HG03066 (cell line): ENCODE data around the gene KCTD16.

Source experiments
- ATAC-seq: cut with Tn5 transposase; IDR thresholded peaks from one replicate; pipeline ENCODE4 v1.9.1; 2021; ENCODE audit warnings: low read depth; ENCODE audit not compliant: unreplicated experiment

Gene KCTD16

GRCh38 chr5:144162686-144163085 lies 8.0 kb upstream of the KCTD16 start:
- no peak for ATAC-seq

DNA sequence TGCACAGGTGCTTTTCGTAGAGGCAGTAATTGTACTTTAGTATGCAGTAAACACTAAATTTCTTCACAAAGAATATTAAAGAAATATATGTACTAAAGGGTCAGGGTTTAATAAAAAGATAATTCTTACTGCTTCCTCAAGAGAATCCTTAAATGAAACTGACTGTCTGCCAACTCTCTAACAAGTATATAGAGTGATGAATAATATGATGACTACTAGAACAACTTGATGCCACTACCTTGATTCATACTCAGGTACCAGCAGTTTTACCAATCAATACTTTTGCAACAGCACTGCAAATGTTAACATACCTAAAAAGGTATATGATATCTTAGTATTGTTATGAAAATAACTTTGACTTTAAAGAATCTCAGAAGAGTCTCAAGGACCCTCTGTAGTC lies 4.0 kb upstream of the KCTD16 start:
- no peak for ATAC-seq

- ATAC-seq: no peak
These were observed 2.7 kb upstream of the KCTD16 start for GRCh38 chr5:144167998-144168397.

- peak; percentile 2 for ATAC-seq
These were observed 783 bp upstream of the KCTD16 start for GRCh38 chr5:144169904-144170275.

DNA sequence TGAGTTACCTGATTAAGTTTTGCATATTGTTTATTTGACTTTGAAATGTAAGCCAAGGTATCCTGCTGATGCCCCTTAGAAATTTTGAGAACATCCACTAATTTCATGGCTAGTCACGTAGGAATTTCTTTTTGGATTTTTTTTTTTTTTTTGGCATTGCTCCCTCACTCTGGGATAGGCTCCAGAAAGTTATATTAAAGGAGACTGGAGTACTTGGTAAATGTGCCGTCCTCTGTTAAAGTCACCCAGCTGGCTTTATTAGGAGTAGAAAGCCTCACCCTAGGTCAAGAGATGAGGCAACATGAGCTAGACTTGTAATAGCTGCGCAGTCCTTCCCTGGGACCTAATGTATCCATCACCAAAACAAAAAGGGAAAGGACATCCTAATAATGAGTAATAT lies 3.1 kb downstream of the KCTD16 start:
- no peak for ATAC-seq

GRCh38 chr5:144177548-144177947 lies 6.9 kb downstream of the KCTD16 start:
- ATAC-seq: no peak

- no peak for ATAC-seq
These were observed 8.6 kb downstream of the KCTD16 start for GRCh38 chr5:144179226-144179625.

DNA sequence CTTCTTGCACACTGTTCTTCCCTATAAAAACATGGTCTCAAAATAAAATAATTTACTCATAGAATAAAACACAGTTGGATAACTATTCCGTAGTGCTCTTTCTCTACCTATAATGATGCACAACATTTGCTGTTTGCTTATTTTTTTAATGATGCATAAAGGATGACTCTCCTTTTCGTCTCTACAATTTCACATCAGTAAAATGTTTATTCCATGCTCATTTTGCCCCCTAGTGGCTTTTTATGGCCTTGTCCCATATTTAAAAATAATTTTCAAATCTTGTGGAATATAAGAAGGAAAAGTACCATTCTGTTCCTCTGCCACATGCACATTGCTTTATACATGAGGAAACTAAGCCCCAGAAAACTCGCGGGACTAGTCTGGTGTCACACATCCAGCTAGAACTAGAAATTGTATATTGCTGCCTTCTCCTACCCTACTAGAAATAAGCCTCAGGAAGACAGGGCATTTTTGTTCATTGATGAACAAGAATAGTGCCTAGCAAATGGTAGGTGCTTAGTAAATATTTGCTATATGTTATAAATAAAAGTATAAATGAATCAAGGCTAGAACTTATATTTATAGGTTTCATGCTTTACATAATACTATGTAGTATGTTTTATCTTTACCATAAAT lies 12.7 kb downstream of the KCTD16 start:
- ATAC-seq: no peak

DNA sequence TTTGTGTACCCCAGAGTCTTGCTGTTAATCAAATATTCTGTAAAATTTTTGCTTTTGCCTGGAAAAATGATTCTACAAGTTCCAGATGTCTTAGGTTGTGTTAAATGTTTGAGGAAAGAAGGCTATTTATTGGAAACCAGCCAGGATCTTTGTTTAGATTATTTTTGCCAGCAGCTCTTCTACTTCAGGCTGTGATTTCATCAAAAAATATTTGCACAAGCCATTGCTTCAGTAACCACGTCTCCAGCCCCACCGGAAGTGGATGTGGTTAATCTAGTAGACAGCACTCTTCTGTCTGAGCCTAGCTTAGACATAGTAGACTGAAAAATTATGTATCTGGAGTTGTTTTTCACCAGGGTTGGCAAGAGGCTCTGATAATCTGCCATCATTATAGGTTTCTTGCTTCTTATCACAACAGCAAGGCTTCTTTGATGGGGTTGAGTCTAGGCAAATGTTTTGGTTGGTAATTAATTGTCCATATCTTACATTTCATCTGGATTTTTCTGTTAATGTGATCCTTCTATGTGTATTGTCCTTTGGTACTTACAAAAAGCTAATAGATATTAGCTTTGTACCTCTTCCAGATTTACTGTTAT lies 17.1 kb downstream of the KCTD16 start:
- peak; percentile 77 for ATAC-seq

- ATAC-seq: no peak
These were observed 19.2 kb downstream of the KCTD16 start for GRCh38 chr5:144189800-144190429.

DNA sequence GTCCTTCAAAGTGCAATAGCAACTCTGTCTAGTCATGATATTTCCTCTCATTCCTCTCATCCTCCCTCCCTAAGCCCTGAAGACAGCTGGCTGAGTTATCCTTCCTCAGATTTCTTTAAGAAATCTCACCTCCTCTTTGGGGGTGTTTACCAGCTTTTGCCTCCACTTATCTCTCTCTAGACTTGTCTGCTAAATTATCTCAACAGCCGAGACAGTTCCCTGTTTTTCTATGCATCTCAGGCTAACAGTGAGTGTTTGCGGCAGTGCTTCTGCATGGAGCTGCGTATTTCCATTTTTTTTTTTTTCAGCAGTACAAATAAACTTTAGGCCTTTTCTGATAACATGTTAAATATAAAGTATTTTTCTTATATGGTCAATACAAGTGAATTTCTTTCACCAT lies 20.9 kb downstream of the KCTD16 start:
- ATAC-seq: no peak

DNA sequence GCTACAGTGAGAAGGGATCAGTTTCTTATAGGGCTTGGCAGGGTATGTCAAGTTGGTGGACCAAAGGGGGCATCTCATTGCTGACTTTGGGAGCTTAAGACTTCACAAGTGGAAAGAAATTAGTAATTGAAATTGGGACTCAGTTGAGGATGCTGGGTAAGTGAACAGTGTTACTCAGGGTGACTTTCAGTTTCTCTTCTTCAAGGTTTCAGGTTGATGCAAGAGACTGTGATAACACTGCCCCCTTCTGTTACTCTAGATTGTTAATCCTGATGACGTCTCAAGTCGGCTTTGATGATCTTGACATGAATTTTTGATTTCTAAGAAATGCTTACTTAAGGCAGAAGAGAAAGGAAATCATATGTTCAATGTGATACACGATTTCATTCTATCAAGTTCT lies 21.3 kb downstream of the KCTD16 start:
- ATAC-seq: peak; percentile 92

DNA sequence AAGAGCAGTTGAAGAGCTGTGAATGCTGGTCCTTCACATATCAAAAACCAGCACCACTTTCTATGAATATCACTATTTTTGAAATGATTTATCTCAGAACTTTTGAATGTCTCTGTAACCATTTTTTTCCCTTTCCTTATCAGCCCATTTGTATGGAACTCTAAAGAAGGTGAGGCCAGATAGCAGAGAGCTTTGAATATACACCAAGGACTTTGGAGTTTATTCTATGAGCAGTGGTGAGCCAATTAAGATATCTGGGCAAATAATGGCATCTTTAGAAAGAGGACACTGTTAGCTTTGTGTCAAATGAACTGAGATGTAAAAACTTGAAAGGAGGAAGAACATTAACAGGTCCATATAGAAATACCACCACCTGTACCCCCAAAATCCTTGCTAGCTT lies 22.0 kb downstream of the KCTD16 start:
- ATAC-seq: no peak

DNA sequence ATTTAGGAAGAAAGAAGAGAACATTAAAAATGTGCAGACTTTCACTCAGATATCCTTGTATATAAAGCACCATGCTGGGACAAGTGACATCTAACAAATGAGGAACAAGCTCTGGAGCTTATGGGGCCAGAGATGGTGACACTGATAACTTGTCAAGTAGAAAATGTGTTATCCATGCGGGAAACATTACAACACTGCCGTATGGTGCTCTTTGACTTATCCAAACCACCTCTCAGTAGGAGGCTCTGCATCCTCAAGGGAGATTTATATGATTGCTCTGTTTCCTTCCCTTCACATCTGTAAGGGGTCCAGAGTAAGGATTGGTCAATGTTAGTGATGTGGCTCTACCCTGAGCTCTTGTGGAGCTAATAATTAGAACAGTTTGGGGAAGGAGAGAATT lies 23.5 kb downstream of the KCTD16 start:
- no peak for ATAC-seq

GRCh38 chr5:144195448-144195847 lies 24.8 kb downstream of the KCTD16 start:
- ATAC-seq: no peak

GRCh38 chr5:144196612-144197011 lies 25.9 kb downstream of the KCTD16 start:
- no peak for ATAC-seq

DNA sequence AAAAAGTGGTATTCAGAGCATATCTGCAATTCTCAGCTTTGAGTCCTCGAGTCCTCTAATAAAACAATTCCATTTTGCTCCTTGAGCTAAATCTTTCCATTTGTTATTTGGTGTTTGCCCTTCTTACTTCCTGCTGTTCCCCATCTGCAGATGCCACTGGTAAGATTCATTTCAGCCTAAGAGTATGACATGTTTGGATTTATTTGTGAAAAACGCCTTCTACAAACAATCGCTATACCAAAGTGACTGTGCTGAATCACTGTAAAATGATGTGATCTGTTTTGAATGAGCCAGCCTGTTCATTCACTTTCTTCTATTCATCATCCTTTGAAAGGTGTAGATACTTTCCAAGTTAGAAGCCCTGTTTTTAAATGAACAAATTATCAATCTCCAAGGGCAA lies 27.7 kb downstream of the KCTD16 start:
- ATAC-seq: no peak

GRCh38 chr5:144201588-144201987 lies 30.9 kb downstream of the KCTD16 start:
- no peak for ATAC-seq

DNA sequence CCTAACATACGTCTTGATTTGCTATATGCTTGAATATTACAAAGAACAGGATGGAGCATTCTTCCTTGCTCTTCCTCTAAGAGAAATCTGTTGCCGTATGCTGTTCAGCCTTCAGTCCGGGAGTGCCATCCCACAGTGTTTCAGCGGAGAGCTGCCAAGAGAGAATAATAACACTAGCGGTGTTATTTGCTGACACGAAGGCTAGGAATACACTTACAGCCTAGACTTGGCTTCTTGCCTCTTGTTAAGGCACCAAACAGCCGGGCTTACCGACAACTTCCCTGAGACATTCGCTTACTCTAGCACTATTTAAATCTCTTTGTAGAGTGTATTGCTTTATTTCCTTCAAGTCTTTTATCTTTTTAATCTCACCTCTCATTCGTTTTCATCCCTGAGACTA lies 31.4 kb downstream of the KCTD16 start:
- ATAC-seq: no peak

GRCh38 chr5:144202726-144203125 lies 32.1 kb downstream of the KCTD16 start:
- ATAC-seq: no peak

DNA sequence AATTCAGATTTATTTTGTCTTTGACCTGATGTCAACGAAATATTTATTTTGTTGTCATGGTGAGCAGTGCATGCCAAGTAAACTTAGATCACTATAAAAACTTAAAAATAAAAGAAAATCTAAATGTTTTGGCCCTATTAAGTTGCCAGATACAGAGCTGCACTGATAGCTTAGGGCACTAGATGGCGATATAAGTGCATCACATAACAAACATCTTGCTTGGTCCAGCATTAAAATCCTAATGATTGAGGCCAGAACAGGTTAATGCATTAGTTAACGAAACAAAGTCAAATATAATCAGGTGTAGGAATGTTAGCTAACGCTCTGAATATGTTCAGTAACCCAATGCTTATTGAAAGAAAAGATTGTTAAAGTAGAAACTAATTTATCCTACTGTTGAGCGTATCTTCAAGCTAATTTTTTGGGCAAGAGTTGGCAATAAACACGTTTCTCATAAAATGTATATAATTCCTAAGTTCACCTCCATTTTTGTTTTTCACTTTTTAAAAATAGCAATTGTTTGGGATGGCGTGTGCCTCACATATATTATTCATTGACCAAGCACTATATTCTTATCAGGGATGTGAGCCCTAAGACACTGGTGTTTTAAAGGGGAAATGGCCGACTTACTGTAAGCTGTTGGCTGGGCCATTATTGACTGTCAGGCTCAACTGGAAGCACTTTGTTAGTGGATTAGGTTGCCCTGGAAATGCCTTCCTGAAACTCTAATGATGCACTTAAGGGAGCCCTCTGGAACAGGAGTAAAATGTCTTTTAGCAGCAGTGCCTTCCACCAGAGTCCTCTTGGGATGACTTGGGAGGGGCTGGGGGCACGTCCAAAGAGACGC lies 33.3 kb downstream of the KCTD16 start:
- ATAC-seq: peak; percentile 80
